ENCODE results near the gene USP6.

DNA sequence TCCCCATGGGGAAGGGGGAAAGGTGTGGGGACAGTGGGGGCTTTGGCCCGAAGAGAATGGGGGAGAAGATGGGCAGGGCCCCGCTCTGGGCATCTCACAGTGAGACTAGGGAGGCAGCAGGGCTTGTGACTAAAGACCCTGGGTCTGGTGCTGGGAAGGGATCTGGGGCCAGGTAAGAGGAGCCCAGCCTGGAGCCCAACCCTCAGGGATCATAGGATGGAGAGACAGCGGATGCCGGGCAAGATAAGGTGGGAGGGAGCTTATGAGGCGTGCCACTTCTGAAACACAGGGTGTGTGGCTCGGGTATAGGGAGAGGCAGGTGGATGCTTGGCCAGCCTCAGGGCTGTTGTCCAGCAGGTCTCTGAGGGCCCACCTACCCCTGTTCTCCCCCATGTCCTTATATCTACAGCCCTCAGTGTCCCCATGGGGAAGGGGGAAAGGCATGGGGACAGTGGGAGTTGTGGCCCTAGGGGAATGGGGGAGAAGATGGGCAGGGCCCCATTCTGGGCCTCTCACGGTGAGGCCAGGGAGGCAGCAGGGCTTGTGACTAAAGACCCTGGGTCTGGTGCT is 15.4 kb downstream of the USP6 start:
- TF ChIP-seq CHD1 (IDR thresholded peaks at IDR 0.05; ENCODE audit: low read depth, low read length) = no peak
- no peak for TF ChIP-seq POLR2A (IDR thresholded peaks at IDR 0.05; ENCODE audit: low read depth, low read length)
- no peak for TF ChIP-seq CEBPB (IDR thresholded peaks at IDR 0.05; ENCODE audit: low read depth, low read length)

All from IMR-90 (cell line).